Measurements from ENCODE around the gene CAPN12. TPM values are rescaled to one million over a fixed set of nuclear protein-coding genes. Genes with fewer than 3 reads are reported as not detected.
A peak's percentile ranks its signal among the peaks of the same experiment; 100 is the strongest.

The CAPN12 gene
- total RNA-seq, 1 experiment from 2014 or later, result 58.5 TPM

DNA sequence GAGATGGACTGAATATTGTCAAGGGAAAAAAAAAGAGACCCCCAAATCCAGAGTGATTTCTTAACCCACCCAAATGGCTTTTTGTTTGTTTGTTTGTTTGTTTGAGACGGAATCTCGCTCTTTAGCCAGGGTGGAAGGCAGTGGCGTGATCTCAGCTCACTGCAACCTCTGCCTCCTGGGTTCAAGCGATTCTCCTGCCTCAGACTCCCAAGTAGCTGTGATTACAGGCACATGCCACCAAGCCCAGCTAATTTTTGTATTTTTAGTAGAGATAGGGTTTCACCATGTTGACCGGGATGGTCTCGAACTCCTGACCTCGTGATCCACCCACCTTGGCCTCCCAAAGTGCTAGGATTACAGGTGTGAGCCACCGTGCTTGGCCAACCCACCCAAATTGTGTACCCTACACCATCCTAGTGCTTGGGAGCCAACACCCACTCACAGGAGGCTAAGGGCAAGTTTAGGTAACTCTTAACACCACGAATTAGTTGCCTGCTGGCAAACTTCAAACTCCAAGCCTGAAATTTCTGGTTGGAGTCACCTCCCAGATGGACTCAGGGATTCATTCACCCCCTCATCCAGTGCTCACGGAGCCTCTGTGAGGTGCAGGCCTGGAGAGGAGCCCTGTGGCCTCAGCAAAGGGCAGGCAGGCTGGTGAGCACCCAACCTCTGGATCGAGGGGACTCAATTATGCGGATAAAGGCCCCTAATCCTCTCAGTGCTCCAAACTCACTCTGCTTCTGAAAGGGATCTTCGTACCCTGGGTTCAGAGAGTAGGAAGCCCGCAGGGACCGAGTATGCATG, 59.2 kb downstream of the CAPN12 start:
- in situ Hi-C loops (cut with HindIII; ENCODE audit: low pct_unique_long_range_greater_than_20kb, low sequenced_read_pairs), result no loop called here
- TF ChIP-seq TCF7L2 (IDR thresholded peaks at IDR 0.05; ENCODE audit: low read depth, low read length) (no peak), POLR2AphosphoS5 (IDR thresholded peaks at IDR 0.05; ENCODE audit: low read depth, low read length) (no peak), SIN3A (IDR thresholded peaks at IDR 0.05; ENCODE audit: borderline replicate concordance, insufficient read depth, low read depth, low read length) (no peak)
- TF ChIP-seq, protein P1, sequence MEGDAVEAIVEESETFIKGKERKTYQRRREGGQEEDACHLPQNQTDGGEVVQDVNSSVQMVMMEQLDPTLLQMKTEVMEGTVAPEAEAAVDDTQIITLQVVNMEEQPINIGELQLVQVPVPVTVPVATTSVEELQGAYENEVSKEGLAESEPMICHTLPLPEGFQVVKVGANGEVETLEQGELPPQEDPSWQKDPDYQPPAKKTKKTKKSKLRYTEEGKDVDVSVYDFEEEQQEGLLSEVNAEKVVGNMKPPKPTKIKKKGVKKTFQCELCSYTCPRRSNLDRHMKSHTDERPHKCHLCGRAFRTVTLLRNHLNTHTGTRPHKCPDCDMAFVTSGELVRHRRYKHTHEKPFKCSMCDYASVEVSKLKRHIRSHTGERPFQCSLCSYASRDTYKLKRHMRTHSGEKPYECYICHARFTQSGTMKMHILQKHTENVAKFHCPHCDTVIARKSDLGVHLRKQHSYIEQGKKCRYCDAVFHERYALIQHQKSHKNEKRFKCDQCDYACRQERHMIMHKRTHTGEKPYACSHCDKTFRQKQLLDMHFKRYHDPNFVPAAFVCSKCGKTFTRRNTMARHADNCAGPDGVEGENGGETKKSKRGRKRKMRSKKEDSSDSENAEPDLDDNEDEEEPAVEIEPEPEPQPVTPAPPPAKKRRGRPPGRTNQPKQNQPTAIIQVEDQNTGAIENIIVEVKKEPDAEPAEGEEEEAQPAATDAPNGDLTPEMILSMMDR (IDR thresholded peaks at IDR 0.05), result no peak
- TF ChIP-seq, protein P2, sequence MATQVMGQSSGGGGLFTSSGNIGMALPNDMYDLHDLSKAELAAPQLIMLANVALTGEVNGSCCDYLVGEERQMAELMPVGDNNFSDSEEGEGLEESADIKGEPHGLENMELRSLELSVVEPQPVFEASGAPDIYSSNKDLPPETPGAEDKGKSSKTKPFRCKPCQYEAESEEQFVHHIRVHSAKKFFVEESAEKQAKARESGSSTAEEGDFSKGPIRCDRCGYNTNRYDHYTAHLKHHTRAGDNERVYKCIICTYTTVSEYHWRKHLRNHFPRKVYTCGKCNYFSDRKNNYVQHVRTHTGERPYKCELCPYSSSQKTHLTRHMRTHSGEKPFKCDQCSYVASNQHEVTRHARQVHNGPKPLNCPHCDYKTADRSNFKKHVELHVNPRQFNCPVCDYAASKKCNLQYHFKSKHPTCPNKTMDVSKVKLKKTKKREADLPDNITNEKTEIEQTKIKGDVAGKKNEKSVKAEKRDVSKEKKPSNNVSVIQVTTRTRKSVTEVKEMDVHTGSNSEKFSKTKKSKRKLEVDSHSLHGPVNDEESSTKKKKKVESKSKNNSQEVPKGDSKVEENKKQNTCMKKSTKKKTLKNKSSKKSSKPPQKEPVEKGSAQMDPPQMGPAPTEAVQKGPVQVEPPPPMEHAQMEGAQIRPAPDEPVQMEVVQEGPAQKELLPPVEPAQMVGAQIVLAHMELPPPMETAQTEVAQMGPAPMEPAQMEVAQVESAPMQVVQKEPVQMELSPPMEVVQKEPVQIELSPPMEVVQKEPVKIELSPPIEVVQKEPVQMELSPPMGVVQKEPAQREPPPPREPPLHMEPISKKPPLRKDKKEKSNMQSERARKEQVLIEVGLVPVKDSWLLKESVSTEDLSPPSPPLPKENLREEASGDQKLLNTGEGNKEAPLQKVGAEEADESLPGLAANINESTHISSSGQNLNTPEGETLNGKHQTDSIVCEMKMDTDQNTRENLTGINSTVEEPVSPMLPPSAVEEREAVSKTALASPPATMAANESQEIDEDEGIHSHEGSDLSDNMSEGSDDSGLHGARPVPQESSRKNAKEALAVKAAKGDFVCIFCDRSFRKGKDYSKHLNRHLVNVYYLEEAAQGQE (IDR thresholded peaks at IDR 0.05; ENCODE audit: insufficient read depth in 1 of 2, low read depth in 2 of 2, low read length in 1 of 2), result no peak
- peak overlapping the region; percentile 98 for H3K27ac ChIP-seq (ENCODE audit: low read length)
- no peaks in the 10 kb centered on the region for H3K27me3 ChIP-seq (ENCODE audit: control insufficient read depth, insufficient read depth, low read length)
- DNase-seq (ENCODE audit: low read depth, low spot score) (no peak), ATAC-seq (no peak)
- no peak overlapping the region for H3K4me3 ChIP-seq (ENCODE audit: low read depth in 2 of 2, low read length in 2 of 2)
- intact Hi-C loops (cut with micrococcal nuclease; ENCODE audit: unreplicated experiment), result no loop called here
- H3K9me3 ChIP-seq (ENCODE audit: control insufficient read depth, insufficient read depth, low read depth, low read length), result peaks cover 4% of the 10 kb centered on the region; the same call in 1 of the 2 replicates
- no TSS peak for BruUV-seq (replicated peaks)
- CTCF ChIA-PET, result interaction anchor here (0.5 kb wide), 1 partner anchor 258 kb away, joined by 5 read pairs; no protein-coding TSS in a partner anchor
- H3K36me3 ChIP-seq (ENCODE audit: control insufficient read depth, insufficient read depth, low read length), result no peaks in the 10 kb centered on the region
- POLR2A ChIA-PET, result interaction anchor here (0.9 kb wide), 1 partner anchor 12 kb away, joined by 3 read pairs; no protein-coding TSS in a partner anchor
- H3K4me1 ChIP-seq (ENCODE audit: control insufficient read depth, insufficient read depth, low read length), result peaks cover 100% of the 10 kb centered on the region

- CTCF ChIA-PET, result interaction anchor here (0.5 to 1.1 kb wide), 3 partner anchors 19 to 155 kb away, joined by 3 to 5 read pairs (median 3); no protein-coding TSS in a partner anchor
- Histone ChIP-seq H3K4me1 (ENCODE audit: control insufficient read depth, insufficient read depth, low read length) (peaks cover 100% of the 10 kb centered on the region), H3K4me3 (ENCODE audit: low read depth in 2 of 2, low read length in 2 of 2) (peak overlapping the region in 1 of 2 experiments; percentile 10; a peak in 2 of 4 replicates), H3K27ac (ENCODE audit: low read length) (peak overlapping the region; percentile 98), H3K27me3 (ENCODE audit: control insufficient read depth, insufficient read depth, low read length) (no peaks in the 10 kb centered on the region), H3K36me3 (ENCODE audit: control insufficient read depth, insufficient read depth, low read length) (no peaks in the 10 kb centered on the region), H3K9me3 (ENCODE audit: control insufficient read depth, insufficient read depth, low read depth, low read length) (peaks cover 4% of the 10 kb centered on the region; the same call in 1 of the 2 replicates)
- peak; percentile 79 for ATAC-seq
- peak; percentile 100 for DNase-seq (ENCODE audit: low read depth, low spot score)
- POLR2A ChIA-PET, result interaction anchor here (0.6 to 3.1 kb wide), 6 partner anchors 8 to 760 kb away, joined by 3 to 18 read pairs (median 8); partner anchors contain the start of gene ACTN4
- intact Hi-C loops (cut with micrococcal nuclease; ENCODE audit: unreplicated experiment) (no loop called here), in situ Hi-C loops (cut with HindIII; ENCODE audit: low pct_unique_long_range_greater_than_20kb, low sequenced_read_pairs) (no loop called here)
- no TSS peak for BruUV-seq (replicated peaks)
- TF ChIP-seq TCF7L2 (IDR thresholded peaks at IDR 0.05; ENCODE audit: low read depth, low read length), result no peak
These were observed 60.0 kb downstream of the CAPN12 start for GRCh38 chr19:38684078-38684861.
